ENCODE measurements around the gene TOX2.
A peak's percentile ranks its signal among the peaks of the same experiment; 100 is the strongest.

The TOX2 gene

DNA sequence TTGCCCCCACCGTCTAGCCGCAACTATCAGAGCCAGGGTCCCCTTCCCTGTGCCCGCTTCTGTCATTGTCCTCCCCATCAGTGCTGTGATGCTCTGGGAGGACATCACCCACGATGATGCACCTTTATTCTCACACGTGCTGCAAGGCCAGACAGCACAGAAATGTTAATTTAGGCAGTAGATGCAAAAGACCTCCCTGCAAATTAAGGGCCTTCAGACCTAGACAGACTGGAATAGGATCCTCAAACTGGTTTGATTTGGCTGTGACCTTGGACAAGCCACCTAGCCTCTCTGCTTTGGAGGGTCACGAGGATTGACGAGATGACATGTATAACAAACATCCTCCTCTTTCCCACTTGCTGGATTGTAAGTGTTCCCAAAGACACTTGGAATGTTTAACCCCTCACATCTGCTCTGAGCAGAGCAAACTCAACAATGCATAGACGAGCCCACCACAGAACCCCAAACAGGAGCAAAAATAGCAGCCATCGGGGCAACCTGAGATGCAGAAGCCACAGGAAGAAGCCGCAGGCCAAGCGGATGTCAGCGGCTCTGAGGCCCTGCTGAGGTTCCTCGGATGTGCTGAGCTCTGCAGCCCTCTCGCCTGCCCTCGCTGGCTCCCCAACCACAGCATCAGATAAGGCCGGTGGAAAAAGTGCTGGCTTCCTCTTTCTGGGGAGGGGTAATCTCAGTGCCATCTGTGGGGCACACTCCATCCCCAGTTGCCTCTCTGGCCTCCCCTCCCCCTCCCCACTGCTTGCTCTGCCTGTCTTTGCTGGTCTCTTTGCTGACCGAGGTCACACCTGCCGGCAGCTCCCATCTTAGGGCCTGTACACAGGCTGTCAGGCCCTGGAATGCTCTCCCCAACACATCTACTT lies 35.3 kb downstream of the TOX2 start:
- no peaks in the 10 kb centered on the region for H3K36me3 ChIP-seq (ENCODE audit: control insufficient read depth, insufficient read depth, low read length, severe bottlenecking)
- H3K4me3 ChIP-seq (ENCODE audit: low read length): no peak overlapping the region
- H3K4me1 ChIP-seq (ENCODE audit: control insufficient read depth, insufficient read depth, low read length): peaks cover 6% of the 10 kb centered on the region
- DNase-seq (ENCODE audit: low read depth): no peak
- H3K27me3 ChIP-seq (replicated peaks; ENCODE audit: control insufficient read depth, insufficient read depth, low read length): no peaks in the 10 kb centered on the region
- no peak overlapping the region for H3K9ac ChIP-seq (ENCODE audit: low read length)
- H3K9me3 ChIP-seq (ENCODE audit: control insufficient read depth, low read length): no peaks in the 10 kb centered on the region

DNA sequence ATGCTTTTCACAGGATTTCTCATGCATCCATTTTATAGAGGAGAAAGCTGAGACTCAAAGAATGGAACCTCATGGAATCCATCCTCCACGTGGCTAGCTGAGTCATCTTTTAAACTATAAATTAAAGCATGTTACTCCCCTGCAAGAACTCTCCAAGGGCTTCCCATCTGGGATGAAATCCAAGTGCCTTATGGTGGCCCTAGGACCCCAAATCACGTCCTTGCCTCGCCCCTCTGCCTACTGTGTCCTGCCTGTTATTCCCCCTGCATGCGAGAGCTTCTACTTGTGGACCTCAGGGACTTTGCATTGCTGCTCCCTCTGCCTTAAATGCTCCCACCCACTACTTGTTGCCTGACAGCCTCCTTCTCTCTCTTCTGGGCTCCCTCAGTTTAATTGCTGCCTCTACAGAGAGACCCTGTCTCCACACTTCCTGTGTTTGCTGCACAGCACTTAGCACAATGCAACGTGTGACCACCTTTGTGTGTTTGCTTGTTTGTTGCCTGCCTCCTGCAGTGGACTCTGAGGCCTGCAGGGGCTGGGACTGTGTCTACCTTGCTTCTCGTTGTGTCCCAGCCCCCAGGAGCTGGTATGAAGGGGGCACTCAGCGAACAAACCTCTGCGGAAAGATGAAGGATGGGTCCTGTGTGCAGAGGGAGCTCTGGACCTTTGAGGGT lies 39.4 kb downstream of the TOX2 start:
- Histone ChIP-seq H3K4me3 (ENCODE audit: low read length) (no peak overlapping the region), H3K9me3 (ENCODE audit: control insufficient read depth, low read length) (no peaks in the 10 kb centered on the region), H3K27me3 (replicated peaks; ENCODE audit: control insufficient read depth, insufficient read depth, low read length) (no peaks in the 10 kb centered on the region), H3K4me1 (ENCODE audit: control insufficient read depth, insufficient read depth, low read length) (peaks cover 17% of the 10 kb centered on the region), H3K9ac (ENCODE audit: low read length) (no peak overlapping the region), H3K36me3 (ENCODE audit: control insufficient read depth, insufficient read depth, low read length, severe bottlenecking) (no peaks in the 10 kb centered on the region)
- no peak for DNase-seq (ENCODE audit: low read depth)

DNA sequence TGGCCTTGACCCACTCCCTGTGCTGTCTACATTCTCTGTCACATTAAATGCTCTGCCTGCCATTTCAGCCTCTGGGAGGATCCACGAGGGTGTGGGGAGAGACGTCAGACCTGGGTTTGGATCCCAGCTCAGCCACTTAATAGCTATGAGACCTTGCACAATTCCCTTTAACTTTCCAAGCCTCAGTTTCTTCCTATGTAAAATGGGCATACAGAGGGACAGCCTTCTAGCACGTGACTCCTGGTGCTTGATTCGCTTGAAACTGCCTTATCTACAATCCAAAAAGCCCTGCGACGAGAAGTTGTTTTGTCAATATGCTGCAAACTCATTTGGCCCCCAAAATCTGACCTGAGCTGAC lies 40.0 kb downstream of the TOX2 start:
- DNase-seq (ENCODE audit: low read depth): no peak
- Histone ChIP-seq H3K9ac (ENCODE audit: low read length) (no peak overlapping the region), H3K4me3 (ENCODE audit: low read length) (no peak overlapping the region), H3K4me1 (ENCODE audit: control insufficient read depth, insufficient read depth, low read length) (peaks cover 23% of the 10 kb centered on the region), H3K36me3 (ENCODE audit: control insufficient read depth, insufficient read depth, low read length, severe bottlenecking) (no peaks in the 10 kb centered on the region), H3K27me3 (replicated peaks; ENCODE audit: control insufficient read depth, insufficient read depth, low read length) (no peaks in the 10 kb centered on the region), H3K9me3 (ENCODE audit: control insufficient read depth, low read length) (no peaks in the 10 kb centered on the region)

DNA sequence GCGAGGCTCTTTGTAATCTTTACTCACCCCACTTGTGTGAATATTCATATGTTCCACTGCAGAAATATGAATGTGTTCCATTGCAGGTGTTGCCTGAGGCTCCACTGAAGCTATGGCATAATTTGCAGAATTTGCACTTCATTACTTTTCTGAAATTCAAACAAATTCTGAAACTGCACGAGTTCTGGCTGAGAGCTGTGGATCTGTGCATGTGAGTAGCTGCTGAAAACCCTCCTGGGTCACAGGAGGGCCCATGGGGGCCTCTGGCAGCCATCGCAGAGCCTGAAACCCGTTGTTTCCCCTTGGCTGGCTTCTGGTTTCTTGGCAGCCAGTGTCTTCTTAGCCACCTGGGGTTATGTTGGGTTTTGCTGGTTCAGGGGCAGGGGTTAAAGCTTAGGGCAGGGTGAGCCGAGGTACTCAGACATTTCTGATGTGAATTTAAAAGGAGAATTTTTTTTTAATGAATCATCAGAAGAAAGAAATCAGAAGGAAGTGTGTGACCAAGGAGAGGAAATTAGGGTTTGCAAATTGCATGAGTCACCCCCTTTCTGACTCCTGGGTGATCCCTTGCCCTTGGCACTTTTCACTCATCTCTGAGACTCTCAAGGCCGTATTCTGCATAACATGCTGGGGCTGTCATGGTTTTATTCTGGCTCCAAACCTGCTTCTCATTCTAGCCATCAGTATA lies 40.6 kb downstream of the TOX2 start:
- Histone ChIP-seq H3K9me3 (ENCODE audit: control insufficient read depth, low read length) (no peaks in the 10 kb centered on the region), H3K4me3 (ENCODE audit: low read length) (no peak overlapping the region), H3K4me1 (ENCODE audit: control insufficient read depth, insufficient read depth, low read length) (peaks cover 26% of the 10 kb centered on the region), H3K9ac (ENCODE audit: low read length) (no peak overlapping the region), H3K36me3 (ENCODE audit: control insufficient read depth, insufficient read depth, low read length, severe bottlenecking) (no peaks in the 10 kb centered on the region), H3K27me3 (replicated peaks; ENCODE audit: control insufficient read depth, insufficient read depth, low read length) (no peaks in the 10 kb centered on the region)
- DNase-seq (ENCODE audit: low read depth): peak; percentile 86

DNA sequence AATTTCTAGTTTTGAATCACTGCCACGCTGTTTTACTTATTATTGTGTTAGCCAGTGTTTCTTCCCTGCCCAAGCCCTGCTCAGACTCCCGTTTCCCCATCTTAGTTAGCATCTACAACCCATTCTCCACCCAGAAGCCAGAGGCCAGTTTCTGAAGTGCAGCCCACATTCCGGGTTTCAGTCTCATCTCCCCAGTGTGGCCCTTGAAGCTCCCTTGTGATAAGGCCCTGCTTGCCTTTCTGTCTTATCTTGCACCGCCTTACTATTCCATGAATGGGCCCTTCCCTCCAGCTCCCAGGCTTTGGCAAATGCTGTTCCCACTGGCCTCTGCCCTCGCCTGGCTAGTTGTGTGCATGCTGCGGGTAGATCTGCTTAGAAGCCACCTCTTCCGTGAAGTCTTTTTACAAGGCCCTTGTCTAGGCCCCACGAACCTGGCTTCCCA lies 41.1 kb downstream of the TOX2 start:
- H3K4me1 ChIP-seq (ENCODE audit: control insufficient read depth, insufficient read depth, low read length): peaks cover 26% of the 10 kb centered on the region

DNA sequence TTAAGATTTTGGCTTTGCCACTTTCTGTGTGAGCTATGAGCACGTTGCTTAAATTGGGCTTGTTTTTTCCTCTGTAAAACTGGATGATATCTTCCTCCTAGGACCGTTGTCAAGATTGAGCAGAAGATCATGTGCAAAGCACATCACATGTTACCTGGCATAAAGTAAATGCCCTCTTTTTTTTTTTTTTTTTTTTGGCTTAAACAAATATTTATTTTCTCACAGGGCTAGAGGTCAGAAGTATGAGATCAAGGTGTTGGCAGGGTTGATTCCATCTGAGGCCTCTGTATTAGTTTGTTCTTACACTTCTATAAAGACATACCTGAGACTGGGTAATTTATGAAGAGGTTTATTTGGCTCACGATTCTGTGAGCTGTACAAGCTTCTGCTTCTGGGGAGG lies 42.7 kb downstream of the TOX2 start:
- H3K27me3 ChIP-seq (replicated peaks; ENCODE audit: control insufficient read depth, insufficient read depth, low read length): peaks cover 3% of the 10 kb centered on the region
- H3K36me3 ChIP-seq (ENCODE audit: control insufficient read depth, insufficient read depth, low read length, severe bottlenecking): no peaks in the 10 kb centered on the region
- DNase-seq (ENCODE audit: low read depth): no peak
- H3K4me3 ChIP-seq (ENCODE audit: low read length): no peak overlapping the region
- no peak overlapping the region for H3K9ac ChIP-seq (ENCODE audit: low read length)
- H3K9me3 ChIP-seq (ENCODE audit: control insufficient read depth, low read length): no peaks in the 10 kb centered on the region
- peaks cover 26% of the 10 kb centered on the region for H3K4me1 ChIP-seq (ENCODE audit: control insufficient read depth, insufficient read depth, low read length)

More for the DNA sequence above, 41.1 kb downstream of the TOX2 start:
- no peaks in the 10 kb centered on the region for H3K36me3 ChIP-seq (ENCODE audit: control insufficient read depth, insufficient read depth, low read length, severe bottlenecking)
- H3K9ac ChIP-seq (ENCODE audit: low read length): peak overlapping the region; percentile 23
- H3K9me3 ChIP-seq (ENCODE audit: control insufficient read depth, low read length): no peaks in the 10 kb centered on the region
- no peak overlapping the region for H3K4me3 ChIP-seq (ENCODE audit: low read length)
- peaks cover 1% of the 10 kb centered on the region for H3K27me3 ChIP-seq (replicated peaks; ENCODE audit: control insufficient read depth, insufficient read depth, low read length)
- DNase-seq (ENCODE audit: low read depth): no peak

DNA sequence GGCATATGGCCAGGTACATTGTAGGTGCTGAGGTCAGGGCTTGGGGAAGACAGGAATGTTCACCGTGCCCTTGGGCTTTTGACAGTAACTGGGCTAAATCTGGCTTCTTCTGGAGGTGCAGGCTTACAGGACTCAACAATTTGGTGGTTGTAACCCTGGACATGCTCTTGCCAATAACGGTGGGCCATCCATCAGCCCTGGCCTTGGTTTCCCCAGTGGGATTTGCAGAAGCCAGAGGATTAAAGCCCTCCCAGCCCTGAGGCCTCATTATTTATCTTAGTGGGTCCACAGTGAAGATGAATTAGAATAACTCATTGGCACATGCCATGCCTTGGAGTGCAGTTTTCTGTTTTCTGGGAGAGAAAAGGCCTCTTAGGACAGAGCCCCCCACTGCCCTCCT lies 44.0 kb downstream of the TOX2 start:
- Histone ChIP-seq H3K9ac (ENCODE audit: low read length) (no peak overlapping the region), H3K4me3 (ENCODE audit: low read length) (no peak overlapping the region), H3K9me3 (ENCODE audit: control insufficient read depth, low read length) (no peaks in the 10 kb centered on the region), H3K4me1 (ENCODE audit: control insufficient read depth, insufficient read depth, low read length) (peaks cover 26% of the 10 kb centered on the region), H3K36me3 (ENCODE audit: control insufficient read depth, insufficient read depth, low read length, severe bottlenecking) (no peaks in the 10 kb centered on the region), H3K27me3 (replicated peaks; ENCODE audit: control insufficient read depth, insufficient read depth, low read length) (peaks cover 3% of the 10 kb centered on the region)
- DNase-seq (ENCODE audit: low read depth): no peak

DNA sequence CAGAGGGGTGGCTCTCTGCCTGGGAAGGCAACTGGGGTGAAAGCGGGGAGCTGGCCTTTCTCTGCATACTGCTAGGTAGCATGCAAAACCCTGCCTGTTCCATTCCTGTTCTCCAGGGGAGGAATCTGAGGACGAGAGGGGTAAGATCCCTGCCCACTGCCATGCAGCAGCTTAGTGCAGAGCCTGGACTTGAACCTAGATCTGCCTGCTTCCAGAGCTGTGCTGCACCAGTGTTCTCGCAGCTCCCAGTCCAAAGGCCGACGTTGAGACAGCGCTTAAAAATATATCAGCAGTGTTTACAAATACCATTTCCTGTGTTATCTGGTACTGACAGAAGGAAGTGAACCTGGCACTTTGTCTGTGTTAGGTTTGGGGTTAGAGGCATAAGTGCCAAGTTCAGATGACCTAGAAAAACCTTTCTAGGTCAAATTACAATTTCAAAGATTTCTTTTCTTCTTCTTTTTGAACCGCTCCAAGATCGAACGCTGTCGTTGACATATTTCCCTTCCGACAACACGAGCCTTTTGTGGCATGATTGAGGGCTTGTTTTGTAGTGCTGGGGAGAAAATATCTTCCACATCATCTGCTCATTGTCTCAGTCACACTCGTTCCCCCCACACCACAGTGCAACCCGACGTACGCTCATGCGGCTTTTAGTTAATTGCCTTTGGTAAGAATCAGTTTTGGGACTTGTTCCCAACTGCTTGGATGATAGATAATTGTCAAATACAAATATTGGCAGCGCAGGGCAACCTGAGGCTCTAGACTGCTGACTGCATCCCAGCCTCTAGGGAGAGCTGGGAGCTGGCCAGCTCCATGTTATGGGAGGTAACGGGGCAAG lies 44.6 kb downstream of the TOX2 start:
- H3K27me3 ChIP-seq (replicated peaks; ENCODE audit: control insufficient read depth, insufficient read depth, low read length): peaks cover 3% of the 10 kb centered on the region
- H3K4me3 ChIP-seq (ENCODE audit: low read length): no peak overlapping the region
- no peak for DNase-seq (ENCODE audit: low read depth)
- H3K36me3 ChIP-seq (ENCODE audit: control insufficient read depth, insufficient read depth, low read length, severe bottlenecking): no peaks in the 10 kb centered on the region
- H3K9me3 ChIP-seq (ENCODE audit: control insufficient read depth, low read length): no peaks in the 10 kb centered on the region
- no peak overlapping the region for H3K9ac ChIP-seq (ENCODE audit: low read length)
- peaks cover 30% of the 10 kb centered on the region for H3K4me1 ChIP-seq (ENCODE audit: control insufficient read depth, insufficient read depth, low read length)

DNA sequence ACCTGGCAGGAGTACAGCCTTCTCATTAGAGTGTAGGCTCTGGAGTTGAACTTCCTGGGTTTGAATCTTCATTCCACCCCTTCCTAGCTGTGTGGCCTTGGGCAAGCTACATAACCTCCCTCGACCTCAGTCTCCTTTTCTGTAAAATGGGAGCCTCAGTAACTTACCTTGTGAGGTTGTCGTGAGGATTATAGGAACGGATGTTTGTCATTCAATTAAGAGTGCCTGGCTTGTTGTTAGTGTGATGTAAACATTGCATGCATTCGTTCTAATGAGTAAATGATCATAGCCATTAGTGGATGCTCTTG lies 45.2 kb downstream of the TOX2 start:
- no peak for DNase-seq (ENCODE audit: low read depth)
- Histone ChIP-seq H3K36me3 (ENCODE audit: control insufficient read depth, insufficient read depth, low read length, severe bottlenecking) (no peaks in the 10 kb centered on the region), H3K4me3 (ENCODE audit: low read length) (no peak overlapping the region)

DNA sequence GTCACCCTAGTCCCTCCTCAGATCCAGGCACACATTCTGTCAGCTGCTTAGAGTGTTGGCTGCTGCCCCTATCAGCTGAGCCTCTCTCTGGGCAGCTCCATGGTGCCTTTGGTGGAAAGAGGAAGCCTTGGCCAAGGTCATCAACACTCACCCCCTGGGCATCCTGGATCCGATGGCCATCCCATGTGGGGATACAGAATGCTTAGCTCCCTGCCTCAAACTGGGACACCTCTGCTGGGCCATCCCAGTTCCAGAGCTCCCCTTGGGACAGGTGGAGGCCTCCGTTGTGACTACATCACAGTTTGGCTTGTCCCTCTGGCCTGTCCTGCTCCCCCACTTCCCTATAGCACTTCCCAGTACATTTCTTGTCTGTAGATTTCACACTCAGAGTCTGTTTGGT lies 45.6 kb downstream of the TOX2 start:
- Histone ChIP-seq H3K9me3 (ENCODE audit: control insufficient read depth, low read length) (no peaks in the 10 kb centered on the region), H3K4me1 (ENCODE audit: control insufficient read depth, insufficient read depth, low read length) (peaks cover 24% of the 10 kb centered on the region), H3K36me3 (ENCODE audit: control insufficient read depth, insufficient read depth, low read length, severe bottlenecking) (no peaks in the 10 kb centered on the region), H3K27me3 (replicated peaks; ENCODE audit: control insufficient read depth, insufficient read depth, low read length) (peaks cover 10% of the 10 kb centered on the region), H3K4me3 (ENCODE audit: low read length) (no peak overlapping the region), H3K9ac (ENCODE audit: low read length) (no peak overlapping the region)
- DNase-seq (ENCODE audit: low read depth): no peak

More for the DNA sequence above, 45.2 kb downstream of the TOX2 start:
- Histone ChIP-seq H3K9me3 (ENCODE audit: control insufficient read depth, low read length) (no peaks in the 10 kb centered on the region), H3K27me3 (replicated peaks; ENCODE audit: control insufficient read depth, insufficient read depth, low read length) (peaks cover 9% of the 10 kb centered on the region), H3K4me1 (ENCODE audit: control insufficient read depth, insufficient read depth, low read length) (peaks cover 28% of the 10 kb centered on the region), H3K9ac (ENCODE audit: low read length) (no peak overlapping the region)

DNA sequence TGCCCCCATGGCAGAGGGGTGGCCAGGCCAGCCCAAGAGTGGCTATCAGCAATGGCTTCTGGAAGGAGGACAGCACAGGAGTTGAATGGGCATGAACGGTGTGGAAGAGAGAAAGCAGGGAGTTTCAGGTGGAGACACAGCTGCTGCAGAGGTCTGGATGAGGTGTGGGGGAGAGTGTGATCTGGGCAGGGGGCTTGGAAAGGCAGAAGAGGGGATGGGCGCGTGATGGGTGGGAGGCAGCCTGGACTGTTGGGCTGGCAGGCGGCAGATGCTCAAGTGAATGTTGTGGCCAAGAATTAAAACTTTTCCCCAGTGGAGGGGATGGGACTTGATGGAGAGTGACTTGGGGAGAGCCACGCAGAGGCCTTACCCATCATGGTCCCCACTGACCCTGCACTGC lies 46.5 kb downstream of the TOX2 start:
- H3K36me3 ChIP-seq (ENCODE audit: control insufficient read depth, insufficient read depth, low read length, severe bottlenecking): no peaks in the 10 kb centered on the region
- peaks cover 10% of the 10 kb centered on the region for H3K27me3 ChIP-seq (replicated peaks; ENCODE audit: control insufficient read depth, insufficient read depth, low read length)
- H3K4me3 ChIP-seq (ENCODE audit: low read length): no peak overlapping the region
- peaks cover 17% of the 10 kb centered on the region for H3K4me1 ChIP-seq (ENCODE audit: control insufficient read depth, insufficient read depth, low read length)
- no peak for DNase-seq (ENCODE audit: low read depth)
- H3K9ac ChIP-seq (ENCODE audit: low read length): no peak overlapping the region
- H3K9me3 ChIP-seq (ENCODE audit: control insufficient read depth, low read length): no peaks in the 10 kb centered on the region
